Transverse colon (tissue), 4 donors: ENCODE data around the gene OPN1LW.

Source experiments
- CTCF ChIP-seq, 5 experiments: fragments of 200-600 bp in 3 of 5; fragments of 450-650 bp in 2 of 5; sonication (generic) in 3 of 5; IDR thresholded peaks; 1 replicate in 2 of 5; 2 replicates in 3 of 5; pipeline ENCODE4 v1.5.1; 2016 to 2017; ENCODE audit warnings: antibody characterized with exemption in 5 of 5, inconsistent platforms in 3 of 5, mild to moderate bottlenecking in 2 of 5, moderate library complexity in 1 of 5
- POLR2A ChIP-seq: fragments of 450-650 bp; IDR thresholded peaks from one replicate; pipeline ENCODE4 v1.6.1; 2016; ENCODE audit warnings: antibody characterized with exemption, mild to moderate bottlenecking, moderate library complexity
- POLR2AphosphoS5 ChIP-seq, 3 donors: sonication (generic); formaldehyde crosslinking; IDR thresholded peaks; one replicate each; pipeline ENCODE4 v1.6.1; 2016; ENCODE audit warnings: antibody characterized with exemption in 3 of 3

GRCh38 chrX:154097003-154097588 lies 46.9 kb upstream of the OPN1LW start:
- TF ChIP-seq POLR2A (no peak), CTCF (IDR thresholded peaks at IDR 0.05) (no peak), POLR2AphosphoS5 (IDR thresholded peaks at IDR 0.05) (no peak)
